Stimulated activated CD8-positive, alpha-beta memory T cell treated with anti-CD3 and anti-CD28 coated beads, Interleukin-7, amount 100 ng/mL, for 48 hours (primary cell): ENCODE results near the gene LIFR.

Experiments used
- DNase-seq, 2 donors: peaks; one replicate each; pipeline ENCODE4 v3.0.0-alpha.2; 2020; ENCODE audit warnings: low read depth in 1 of 2; ENCODE audit errors: extremely low read depth in 1 of 2

Gene LIFR

DNA sequence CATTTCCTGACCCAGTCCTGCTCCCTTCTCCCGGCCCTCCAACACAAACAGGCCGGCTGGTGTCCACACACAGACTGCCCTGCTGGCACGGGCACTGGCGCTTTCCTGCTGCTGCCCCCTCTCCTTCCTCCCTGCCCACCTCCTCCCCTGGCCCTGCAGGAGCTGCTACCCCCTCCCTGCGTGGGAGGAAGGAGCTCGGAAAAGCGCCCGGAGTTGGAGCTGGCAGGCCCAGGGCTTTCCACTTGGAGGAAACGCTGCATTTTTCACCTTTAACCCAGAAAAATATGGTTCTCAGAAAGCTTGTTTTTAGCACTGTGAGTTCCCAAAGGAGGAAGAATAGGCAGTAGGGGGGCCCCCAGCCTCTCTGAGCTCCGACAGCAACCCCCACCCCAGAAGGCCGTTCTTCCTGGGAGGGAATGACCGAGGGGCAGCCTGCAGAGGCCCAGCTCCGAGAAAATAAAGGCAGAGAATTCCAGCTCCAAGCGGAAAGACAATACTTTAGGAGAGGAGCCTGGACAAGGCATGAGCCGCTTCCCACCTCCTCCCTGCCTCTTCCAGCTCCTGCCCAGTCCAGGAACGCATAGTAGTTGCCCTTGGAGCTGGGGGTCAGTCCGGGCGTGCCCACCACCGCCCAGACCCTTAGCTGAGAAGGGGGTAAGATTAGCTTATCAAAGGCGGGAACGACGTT is 88.9 kb downstream of the LIFR start:
- DNase-seq, result no peak

DNA sequence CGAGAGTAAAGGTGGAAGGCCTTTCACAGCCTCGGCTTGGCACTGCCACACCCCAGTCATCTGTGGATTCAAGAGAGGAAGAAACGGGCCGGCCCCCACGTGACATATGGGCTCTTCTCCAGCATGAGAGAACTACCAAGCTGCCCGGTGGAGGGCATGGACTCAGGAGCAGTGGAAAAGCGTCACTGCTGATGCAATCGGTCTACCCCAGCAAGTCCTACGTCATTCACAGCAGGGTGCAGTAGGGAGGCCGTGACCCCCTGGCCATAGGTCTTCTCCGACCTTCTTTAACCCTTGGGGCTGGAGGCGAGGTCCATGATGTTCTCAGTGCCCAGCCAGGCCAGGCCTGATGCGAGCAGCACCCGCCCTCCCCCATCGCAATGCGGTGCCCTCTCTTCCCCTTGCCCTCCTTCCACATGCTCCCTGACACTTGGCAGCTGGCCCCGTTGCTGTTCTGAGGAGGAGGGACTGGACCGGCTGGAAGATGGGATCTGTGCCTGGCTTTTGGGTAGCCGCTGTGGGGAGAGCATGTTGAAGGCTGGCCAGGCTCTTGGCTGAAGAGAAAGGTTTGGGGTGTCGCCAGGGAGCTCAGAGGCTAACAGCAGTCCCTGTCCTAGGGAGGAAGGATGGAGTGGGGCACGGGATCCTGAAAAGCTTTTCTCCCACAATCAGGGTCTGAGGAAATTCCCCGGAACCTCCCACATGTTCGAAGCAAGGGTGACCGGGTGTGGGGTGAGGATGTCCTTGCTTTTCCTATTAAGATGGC is 89.8 kb downstream of the LIFR start:
- no peak for DNase-seq

DNA sequence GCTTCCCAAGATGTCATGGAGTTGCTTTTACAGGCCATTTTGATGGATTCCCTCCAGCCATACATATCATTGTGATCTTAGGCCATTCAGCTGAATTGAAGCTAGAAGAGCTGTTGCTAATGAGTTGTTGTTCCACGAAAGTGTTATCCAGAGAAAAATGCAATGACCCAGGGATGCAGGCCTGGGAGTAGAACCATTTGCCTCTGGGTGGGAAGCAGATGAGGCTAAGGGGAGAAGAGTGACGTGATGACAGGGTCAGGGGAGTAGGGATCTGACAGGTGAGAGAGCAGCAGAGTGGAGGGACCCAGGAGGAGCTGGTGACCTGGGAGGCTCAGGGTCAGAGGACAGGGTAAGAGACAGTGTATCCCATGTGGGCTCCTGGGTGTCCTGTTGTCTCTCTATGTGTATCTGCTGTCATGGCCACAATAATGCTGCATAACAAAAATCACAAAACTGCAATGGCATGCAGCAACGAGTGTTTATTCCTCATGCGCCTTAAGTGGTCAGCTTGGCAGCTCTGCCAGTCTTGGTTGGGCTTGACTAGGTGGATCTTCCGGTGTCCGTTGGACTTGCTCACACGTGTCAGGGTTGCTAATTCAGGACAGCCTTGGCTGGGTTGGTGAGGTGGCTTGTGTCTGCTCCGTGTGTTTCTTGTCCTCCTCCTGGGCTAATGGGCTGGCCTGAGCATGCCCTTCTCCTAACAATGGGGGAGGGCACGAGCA is 90.6 kb downstream of the LIFR start:
- DNase-seq, result no peak

DNA sequence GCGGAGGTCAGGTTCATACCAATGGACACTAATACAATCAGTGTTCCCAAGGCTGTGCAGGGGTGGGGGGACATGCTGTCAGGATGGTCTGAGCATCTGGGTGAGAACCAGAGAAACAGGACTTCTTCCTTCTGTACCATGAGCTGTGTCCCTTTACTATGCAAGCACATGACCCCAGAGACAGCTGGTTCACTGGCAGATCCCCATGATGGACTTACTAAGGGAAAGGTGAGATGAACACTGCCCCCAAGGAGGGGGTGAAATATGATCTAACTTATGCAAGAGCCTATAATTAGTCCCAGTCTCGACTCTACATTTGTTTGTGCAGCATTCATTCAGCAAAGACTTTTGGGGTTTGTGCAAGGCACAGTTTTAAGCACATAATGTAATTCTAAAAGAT is 91.4 kb downstream of the LIFR start:
- no peak for DNase-seq

DNA sequence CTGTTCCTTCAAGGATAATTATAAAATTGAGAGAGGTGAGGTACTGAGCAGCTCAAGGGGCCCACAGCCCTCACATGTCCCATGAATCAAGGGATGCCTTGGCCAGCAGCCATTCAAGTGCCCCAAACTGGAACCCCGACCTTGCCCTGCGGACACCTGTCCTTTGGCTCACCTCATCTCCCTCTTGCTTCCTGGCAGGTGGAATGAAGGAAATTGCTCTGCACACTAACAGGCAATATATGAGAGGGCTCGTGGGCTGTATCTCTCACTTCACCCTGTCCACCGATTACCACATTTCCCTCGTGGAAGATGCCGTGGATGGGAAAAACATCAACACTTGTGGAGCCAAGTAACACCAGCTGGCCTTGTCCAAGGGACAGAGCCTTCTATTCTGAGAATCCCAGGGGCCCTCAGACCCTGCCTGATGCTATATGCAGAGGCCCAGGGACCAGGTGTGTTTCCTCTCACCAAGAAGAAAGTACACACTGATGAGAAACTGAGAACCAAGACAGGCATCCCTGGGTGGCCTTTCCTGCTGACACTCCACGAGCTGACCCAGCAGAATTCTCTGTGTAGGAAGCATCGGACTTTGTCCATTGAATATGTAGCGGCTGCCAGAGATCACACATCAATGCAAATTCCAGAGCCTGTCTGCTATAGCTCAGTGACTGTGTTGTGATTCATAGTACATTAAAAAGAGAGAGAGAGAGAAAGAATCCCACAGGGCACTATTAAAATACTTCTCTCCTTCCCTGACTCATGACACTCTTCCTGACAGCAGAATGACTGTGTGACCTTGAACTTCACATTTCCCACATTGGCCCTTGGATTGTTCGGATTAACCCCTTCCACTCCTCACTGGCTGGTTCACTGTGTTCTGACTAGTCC is 92.6 kb downstream of the LIFR start:
- no peak for DNase-seq

DNA sequence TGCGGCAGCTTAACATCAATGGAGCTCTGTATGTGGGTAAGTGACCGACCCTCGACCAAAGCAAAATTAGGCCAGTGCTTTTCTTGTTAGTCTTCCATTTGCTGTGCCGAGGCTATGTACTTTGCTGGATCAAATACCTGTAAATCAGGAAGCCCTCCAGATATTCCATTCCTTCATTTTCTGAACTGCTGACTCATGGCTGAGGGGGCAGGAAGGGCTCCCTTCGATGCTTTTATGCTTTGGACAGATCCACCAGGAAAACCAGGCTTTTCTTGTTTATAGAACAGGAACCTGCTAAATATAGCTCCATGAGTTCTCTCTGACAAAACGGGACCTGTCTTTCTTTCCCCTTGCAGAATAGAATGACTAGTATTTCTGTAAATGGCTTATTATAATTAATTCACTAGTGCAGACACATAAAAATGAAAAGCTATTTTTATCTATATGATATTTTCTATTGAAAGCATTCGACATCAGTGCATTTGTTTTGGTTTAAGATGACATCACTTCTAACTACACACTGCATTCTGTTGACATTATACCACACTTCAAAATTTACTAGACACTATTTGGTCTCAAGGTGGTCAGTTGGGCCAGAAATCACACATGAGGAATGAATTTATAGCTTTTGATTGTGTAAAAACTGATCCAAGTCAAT is 93.3 kb downstream of the LIFR start:
- no peak for DNase-seq

DNA sequence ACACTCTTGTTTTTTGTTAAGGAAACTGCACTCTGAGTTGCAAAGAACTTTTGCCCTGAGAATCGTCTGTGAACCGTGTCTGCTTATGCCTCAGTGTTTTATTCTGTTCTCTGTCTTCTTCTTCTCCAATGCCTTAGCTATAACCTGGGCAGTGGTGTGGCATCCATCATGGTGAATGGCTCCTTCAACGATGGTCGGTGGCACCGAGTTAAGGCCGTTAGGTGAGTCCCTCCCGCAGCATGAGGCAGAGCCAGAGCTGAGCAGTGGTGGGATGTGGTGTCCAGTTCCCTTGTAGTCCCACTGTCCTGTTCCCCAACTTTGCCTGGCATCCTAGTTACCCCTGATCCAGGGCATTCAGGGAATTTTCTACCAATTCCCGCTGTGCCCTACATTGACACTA is 98.3 kb downstream of the LIFR start:
- no peak for DNase-seq

DNA sequence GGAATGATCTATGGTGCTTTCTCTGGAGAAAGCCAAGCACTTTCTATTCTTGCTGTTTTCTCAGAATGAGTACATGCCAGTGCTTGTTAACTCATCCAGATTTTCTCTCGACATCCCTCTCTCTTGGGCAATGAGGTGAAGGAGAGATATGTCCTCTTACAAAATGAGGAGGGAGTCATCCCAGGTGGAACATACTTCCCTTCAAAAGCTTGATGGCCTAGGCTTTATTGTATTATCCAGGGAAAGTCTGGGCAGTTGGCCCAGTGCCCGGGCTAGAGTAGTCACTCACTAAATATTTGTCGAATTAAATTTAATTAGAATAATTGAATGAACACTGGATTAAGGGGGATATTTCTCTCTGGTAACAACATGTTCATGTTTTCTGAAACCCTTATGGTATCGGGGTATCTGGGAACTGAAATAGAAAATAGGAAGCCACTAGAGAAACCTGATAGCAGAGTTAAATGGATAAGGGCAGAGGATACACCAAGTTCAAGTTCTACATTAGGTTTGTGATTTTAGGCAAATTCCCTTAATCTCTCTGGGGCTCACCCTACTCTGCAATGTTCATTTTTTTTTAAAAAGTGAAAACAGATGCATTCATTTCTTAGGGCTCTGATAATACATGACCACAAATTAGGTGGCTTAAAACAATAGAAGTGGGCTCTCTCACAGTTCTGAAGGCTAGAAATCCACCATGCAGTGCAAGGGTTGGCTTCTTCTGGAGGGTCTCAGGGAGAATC is 99.6 kb downstream of the LIFR start:
- DNase-seq, result no peak

DNA sequence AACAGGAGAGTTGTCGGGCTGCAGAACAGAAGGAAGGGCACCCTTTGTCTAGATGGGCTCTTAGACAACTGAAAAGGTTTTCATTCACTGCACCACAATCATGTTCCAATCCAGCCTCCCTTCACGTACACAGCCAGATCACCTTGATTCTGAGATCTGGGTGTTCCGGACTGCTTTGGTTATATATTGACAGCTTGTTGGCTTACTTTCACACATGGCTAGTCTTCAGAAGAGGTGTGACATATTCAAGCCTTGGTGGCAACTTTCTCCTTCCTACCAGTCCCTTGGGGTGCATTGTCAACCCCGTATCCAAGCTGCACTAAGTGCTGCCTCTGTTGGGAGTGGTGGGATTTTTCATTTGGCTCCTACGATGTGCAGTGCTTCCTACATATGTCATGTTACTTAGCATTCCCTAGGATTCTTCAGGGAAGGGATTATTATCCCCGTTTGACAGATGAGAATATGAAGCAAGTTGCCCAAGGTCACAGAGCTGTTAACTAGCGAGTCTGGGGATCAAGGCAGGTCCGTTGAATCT is 100.6 kb downstream of the LIFR start:
- DNase-seq, result no peak

DNA sequence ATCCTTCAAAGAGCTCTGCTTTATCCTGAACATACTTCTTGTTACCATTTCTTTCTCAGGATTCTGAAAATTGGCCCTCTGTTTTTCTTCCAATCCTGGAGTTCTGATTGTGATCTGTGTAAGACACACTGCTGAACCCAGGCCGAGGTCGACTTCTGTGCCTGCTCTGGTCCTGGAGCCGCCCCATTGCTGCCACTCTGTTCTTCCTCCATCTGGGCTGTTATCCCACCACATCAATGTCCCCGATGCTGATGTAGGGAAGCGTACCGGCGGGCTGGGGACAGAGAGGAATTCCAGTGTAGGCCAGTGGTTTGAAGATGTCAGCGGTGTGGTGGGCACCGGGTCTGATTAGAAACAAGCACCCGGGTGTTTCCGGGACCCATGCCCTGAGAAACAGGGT is 102.5 kb downstream of the LIFR start:
- DNase-seq, result no peak

DNA sequence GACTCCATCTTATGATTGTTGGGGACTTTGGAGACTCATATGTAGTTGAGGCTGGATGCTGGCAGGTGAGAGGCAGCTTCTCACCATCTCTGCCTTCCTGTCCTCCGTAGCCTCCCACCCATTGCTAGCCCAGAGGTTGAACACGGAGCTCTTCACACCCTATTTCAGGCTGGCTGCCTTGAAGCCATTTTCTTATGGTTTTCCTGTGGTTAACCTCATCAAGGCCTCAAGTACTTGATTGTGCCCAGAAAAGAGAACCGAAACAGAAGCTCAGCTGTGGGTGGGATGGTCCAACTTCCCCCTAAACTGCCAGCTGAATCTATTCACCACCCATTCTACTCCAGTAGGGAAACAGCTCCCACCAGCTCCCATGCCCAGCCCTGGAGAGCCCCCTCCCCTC is 102.9 kb downstream of the LIFR start:
- DNase-seq, result peak; percentile 15 to 30

DNA sequence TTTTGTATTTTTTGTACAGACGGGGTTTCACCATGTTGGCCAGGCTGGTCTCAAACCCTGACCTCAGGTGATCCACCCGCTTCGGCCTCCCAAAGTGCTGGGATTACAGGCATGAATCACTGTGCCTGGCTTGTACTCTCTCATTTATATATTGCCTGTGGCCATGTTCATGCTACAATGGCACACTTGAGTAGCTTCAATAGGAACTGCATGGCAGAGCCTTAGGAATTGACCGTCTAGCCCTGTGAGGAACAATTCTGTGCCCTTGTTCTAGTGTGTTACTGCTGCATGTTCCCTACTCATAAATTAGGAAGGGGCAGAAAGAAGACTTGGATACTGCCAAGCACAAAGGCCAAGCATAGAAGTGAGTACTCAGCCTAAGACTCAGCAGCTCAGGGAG is 104.2 kb downstream of the LIFR start:
- no peak for DNase-seq

DNA sequence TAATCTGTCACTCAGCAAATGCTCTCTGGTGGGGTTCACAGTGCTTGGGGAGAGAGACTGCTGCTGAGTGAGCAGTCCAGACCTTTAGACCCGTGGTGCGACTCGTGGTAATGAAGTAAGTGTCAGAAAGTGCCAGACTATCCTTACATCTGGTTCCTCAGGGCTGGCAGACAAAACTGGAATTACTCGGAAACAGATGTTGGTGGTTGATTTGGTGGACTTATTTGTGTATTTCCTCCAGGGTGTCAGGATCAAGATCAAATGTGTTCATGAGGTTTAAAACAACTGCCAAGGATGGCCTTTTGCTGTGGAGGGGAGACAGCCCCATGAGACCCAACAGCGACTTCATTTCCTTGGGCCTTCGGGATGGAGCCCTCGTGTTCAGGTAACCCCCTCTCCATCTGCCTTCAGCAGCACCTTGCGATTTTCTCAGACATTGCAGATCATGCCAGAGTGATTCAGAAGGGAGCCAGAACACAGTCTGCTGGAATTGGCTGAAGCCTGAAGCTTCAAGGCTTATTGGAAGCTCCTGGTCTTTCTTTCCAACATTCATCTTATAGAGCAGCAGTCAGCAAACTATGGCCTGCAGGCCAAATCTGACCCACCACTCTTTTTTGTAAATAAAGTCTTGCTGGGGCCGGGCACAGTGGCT is 105.2 kb downstream of the LIFR start:
- no peak for DNase-seq

DNA sequence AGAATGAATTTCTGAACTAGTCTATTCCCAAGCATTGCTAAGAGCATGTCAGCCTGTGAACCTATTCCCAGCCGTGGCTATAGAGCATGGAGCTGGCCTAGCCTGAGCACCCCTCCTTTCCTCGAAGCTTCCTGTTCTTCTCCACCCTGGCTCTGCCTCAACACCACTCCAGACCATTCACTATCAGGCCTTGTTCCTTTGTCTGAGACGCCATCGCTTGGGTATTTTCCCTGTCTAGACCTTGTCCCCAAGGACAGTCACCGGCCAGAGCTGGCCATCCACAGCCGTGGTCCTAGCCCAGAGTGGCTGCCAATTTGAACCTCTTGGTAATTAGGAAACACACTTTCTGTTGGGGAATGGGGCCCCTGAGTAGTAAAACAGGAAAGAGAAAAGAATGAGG is 105.8 kb downstream of the LIFR start:
- no peak for DNase-seq

DNA sequence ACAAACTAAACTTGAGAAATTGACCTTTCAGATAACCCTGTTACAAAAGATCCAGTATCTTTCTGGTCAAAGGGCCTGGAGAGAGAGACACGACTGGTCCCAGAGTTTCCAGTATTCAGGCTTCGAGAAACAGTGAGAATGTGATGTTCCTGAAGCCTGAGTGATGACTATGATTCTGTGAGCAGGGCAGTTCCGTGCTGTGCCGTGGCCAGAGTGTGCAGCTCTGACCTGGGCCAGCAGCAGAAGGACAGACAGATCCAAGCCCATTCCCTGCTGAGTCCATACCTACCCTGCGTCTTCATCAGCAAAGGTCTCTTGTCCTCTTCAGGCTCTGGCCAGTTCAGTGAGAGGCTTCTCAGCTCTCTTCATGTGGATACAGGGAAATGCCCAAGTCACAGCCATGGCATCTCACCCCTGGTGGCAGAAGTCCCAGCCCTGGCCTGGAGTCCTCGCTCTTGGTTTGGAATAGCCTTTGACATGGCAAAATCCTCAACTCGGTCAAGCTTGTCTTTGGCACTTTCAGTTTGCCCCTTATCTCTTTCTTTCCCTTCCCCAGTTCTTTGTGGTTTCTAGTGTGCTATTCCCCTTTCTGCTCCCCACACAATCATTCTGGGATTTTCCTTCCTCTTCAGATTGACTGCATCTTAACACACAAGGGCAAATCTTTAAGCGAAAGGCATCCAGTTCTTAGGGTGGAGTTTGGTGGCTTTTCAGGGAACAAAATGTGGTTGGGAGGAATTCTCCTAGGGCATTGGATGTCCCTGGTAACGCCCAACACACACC is 107.7 kb downstream of the LIFR start:
- DNase-seq, result no peak

DNA sequence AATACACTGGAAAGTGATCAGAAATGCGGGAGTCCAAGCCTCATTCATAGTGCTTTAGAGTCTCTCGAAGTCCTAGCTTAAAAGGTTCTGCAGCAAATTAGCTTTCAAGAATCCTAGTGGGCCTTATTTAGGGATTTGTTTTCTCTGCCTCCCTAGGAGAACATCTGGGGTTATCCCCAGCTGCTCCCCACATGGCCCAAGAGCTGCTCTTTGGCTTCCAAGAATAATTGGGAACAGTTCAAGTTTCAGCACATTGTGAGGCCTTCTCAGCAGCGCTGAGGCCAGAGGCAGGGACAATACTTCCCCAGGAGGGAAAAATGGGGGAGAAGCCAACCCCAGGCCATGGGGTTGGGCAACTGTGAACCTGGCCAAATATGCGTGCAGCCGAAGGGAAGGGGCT is 108.7 kb downstream of the LIFR start:
- no peak for DNase-seq

DNA sequence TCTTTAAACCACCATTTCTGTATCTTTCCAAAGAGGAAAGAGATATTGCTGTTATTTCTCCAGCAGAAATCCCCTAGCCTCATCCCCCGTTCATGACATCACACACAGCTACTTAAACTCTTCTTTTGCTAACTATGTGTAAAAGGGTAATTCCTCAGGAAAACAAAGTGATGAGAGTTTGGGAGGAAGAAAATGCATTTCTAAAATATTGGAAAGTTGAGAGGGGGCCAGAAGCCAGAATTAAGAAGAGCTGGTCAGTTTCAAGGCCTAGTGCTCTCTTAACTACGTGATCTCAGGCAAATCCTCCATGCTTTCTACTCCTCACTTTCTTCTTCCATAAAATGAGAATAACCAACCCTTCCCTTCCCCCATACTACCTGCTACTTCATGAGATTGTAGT is 109.4 kb downstream of the LIFR start:
- no peak for DNase-seq

DNA sequence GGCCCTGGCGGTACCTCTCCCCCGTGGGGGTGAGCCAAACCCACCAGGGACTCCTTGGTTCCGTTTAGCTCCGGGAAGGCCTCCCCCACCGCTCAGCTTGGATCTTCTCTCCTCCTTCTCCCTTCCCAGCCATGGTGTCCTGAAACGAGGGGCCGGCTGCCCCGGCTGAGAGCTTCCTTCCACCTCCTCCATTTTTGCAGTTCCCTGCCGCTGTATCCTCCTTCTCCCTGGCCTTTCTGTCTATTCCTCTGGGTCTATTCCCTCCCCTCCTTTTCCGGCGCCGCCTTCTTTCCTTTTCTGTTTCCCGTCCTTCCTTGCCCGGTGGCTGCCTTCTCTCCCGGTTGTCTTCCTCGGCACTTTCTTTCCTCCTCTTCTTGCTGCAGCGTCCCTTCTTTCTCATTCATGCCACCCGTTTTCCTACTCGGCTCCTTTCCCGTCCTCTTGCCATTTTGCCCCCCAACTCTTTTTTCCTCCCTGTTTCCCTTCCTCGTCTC is 110.4 kb downstream of the LIFR start:
- DNase-seq, result no peak
